ENCODE measurements around the gene ECSCR. TPM values are rescaled to one million over a fixed set of nuclear protein-coding genes. Genes with fewer than 3 reads are reported as not detected.

Gene ECSCR
- total and polyA plus RNA-seq, 3 donors from 2014 or later = 1.8 to 13.9 (median 2.4) TPM

GRCh38 chr5:139418793-139419192 is 43.8 kb downstream of the ECSCR start:
- Histone ChIP-seq H3K27ac (no peak overlapping the region), H3K36me3 (ENCODE audit: low read depth, missing control alignments) (no peaks in the 10 kb centered on the region)
- intact Hi-C loops (cut with DNase I; ENCODE audit: low total_unique reads) = no loop called here

DNA sequence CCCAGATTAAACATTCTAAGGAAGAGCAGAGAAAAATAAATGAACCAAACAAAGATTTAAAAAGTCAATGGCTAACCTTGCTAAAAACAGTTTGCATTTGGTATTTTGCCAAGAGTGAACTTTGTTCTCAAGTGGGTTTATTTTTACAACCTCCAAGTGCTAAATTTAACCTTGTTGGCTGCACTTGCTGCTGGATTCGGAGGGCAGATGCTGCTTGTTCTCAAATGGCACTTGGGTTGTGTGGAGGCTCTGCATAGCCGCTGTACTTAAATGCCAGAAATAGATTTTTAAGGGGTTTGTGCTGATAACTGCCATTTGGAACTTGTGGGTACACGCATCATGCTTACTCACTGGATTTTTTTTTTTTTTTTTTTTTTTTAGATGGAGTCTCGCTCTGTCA is 45.3 kb downstream of the ECSCR start:
- Histone ChIP-seq H3K27me3 (no peaks in the 10 kb centered on the region), H3K4me3 (no peak overlapping the region), H3K9me3 (no peaks in the 10 kb centered on the region), H3K4me1 (peaks cover 10% of the 10 kb centered on the region), H3K27ac (no peak overlapping the region), H3K36me3 (ENCODE audit: low read depth, missing control alignments) (no peaks in the 10 kb centered on the region)
- no peak for DNase-seq
- TF ChIP-seq POLR2A (IDR thresholded peaks at IDR 0.05) = no peak
- TF ChIP-seq, protein P1, sequence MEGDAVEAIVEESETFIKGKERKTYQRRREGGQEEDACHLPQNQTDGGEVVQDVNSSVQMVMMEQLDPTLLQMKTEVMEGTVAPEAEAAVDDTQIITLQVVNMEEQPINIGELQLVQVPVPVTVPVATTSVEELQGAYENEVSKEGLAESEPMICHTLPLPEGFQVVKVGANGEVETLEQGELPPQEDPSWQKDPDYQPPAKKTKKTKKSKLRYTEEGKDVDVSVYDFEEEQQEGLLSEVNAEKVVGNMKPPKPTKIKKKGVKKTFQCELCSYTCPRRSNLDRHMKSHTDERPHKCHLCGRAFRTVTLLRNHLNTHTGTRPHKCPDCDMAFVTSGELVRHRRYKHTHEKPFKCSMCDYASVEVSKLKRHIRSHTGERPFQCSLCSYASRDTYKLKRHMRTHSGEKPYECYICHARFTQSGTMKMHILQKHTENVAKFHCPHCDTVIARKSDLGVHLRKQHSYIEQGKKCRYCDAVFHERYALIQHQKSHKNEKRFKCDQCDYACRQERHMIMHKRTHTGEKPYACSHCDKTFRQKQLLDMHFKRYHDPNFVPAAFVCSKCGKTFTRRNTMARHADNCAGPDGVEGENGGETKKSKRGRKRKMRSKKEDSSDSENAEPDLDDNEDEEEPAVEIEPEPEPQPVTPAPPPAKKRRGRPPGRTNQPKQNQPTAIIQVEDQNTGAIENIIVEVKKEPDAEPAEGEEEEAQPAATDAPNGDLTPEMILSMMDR (IDR thresholded peaks at IDR 0.05) = no peak
- intact Hi-C loops (cut with DNase I; ENCODE audit: low total_unique reads) = no loop called here
- WGBS, 2 donors = 53 to 56% methylated on average over 4 of the region's 4 CpGs

More at GRCh38 chr5:139418793-139419192, 43.8 kb downstream of the ECSCR start:
- Histone ChIP-seq H3K27me3 (no peaks in the 10 kb centered on the region), H3K4me1 (peaks cover 10% of the 10 kb centered on the region), H3K4me3 (no peak overlapping the region), H3K9me3 (no peaks in the 10 kb centered on the region)
- 89 to 97% methylated on average over 1 of the region's 1 CpG for WGBS, 2 donors
- DNase-seq = no peak
- TF ChIP-seq, protein P1 (IDR thresholded peaks at IDR 0.05) = no peak
- no peak for TF ChIP-seq POLR2A (IDR thresholded peaks at IDR 0.05)

GRCh38 chr5:139416651-139417050 is 45.9 kb downstream of the ECSCR start:
- H3K27ac ChIP-seq = no peak overlapping the region
- WGBS, 2 donors = 77 to 83% methylated on average over 3 to 9 of the region's 9 CpGs
- intact Hi-C loops (cut with DNase I; ENCODE audit: low total_unique reads) = no loop called here
- no peaks in the 10 kb centered on the region for H3K36me3 ChIP-seq (ENCODE audit: low read depth, missing control alignments)
- no peaks in the 10 kb centered on the region for H3K9me3 ChIP-seq
- no peak overlapping the region for H3K4me3 ChIP-seq
- DNase-seq = no peak
- no peaks in the 10 kb centered on the region for H3K27me3 ChIP-seq
- TF ChIP-seq POLR2A (IDR thresholded peaks at IDR 0.05) = no peak
- TF ChIP-seq, protein P1 (IDR thresholded peaks at IDR 0.05) = no peak
- H3K4me1 ChIP-seq = peaks cover 10% of the 10 kb centered on the region

- no peaks in the 10 kb centered on the region for H3K36me3 ChIP-seq (ENCODE audit: low read depth, missing control alignments)
- peaks cover 10% of the 10 kb centered on the region for H3K4me1 ChIP-seq
- TF ChIP-seq POLR2A (IDR thresholded peaks at IDR 0.05) = no peak
- TF ChIP-seq, protein P1 (IDR thresholded peaks at IDR 0.05) = no peak
- intact Hi-C loops (cut with DNase I; ENCODE audit: low total_unique reads) = no loop called here
- no peaks in the 10 kb centered on the region for H3K9me3 ChIP-seq
- DNase-seq = no peak
- no peaks in the 10 kb centered on the region for H3K27me3 ChIP-seq
- H3K4me3 ChIP-seq = no peak overlapping the region
- H3K27ac ChIP-seq = no peak overlapping the region
Measured at GRCh38 chr5:139415869-139416268, 46.7 kb downstream of the ECSCR start.

DNA sequence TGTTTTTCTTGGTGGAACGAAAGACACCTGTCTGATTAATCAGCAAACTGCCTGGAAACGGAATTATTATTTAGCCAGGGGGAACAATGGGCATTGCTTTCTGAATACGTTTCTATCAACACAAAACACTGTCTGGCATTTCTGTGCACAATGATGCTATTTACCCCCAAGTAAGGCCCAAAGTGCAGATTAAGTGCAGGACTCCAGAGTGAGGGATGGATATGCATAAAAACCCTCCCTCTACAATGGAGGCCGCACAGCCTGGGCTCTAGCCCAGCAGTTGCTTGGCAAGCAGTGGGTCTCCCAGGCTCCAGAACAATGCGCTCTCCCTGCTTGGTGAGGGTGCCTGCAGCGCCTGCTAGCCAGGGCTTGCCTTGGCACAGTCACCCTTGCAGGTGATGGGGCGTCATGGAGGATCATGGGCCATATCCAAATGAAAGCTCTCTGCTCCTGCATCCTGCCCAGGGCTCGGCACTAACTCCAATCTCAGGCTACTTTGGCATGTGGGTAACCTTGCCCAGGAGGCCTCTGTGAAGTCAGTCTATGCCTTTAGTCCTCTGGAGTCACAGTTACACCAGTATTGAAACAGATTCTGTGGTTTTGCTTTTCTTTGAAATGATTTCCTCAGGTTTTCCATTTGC is 47.2 kb downstream of the ECSCR start:
- Histone ChIP-seq H3K27me3 (no peaks in the 10 kb centered on the region), H3K4me1 (peaks cover 10% of the 10 kb centered on the region), H3K27ac (no peak overlapping the region), H3K4me3 (no peak overlapping the region), H3K9me3 (no peaks in the 10 kb centered on the region), H3K36me3 (ENCODE audit: low read depth, missing control alignments) (no peaks in the 10 kb centered on the region)
- TF ChIP-seq, protein P1 (IDR thresholded peaks at IDR 0.05) = no peak
- no peak for TF ChIP-seq POLR2A (IDR thresholded peaks at IDR 0.05)
- intact Hi-C loops (cut with DNase I; ENCODE audit: low total_unique reads) = no loop called here
- WGBS, 2 donors = 75 to 87% methylated on average over 8 of the region's 8 CpGs
- no peak for DNase-seq

Data from testis (tissue), 3 donors.